OCI-LY1 (cell line): Measurements from ENCODE around the gene ADCY9.

Experiments
- H2AFZ ChIP-seq: fragments of 200-600 bp; sonication (generic), shearing (Covaris generic); 2 replicates; pipeline ENCODE4 v1.6.0; 2014; ENCODE audit warnings: antibody characterized with exemption, mild to moderate bottlenecking, low read length
- H3F3A ChIP-seq: fragments of 200-600 bp; sonication (generic), shearing (Covaris generic); 2 replicates; pipeline ENCODE4 v1.6.0; 2014; ENCODE audit warnings: mild to moderate bottlenecking, antibody characterized with exemption, low read length, moderate library complexity; ENCODE audit not compliant: insufficient read depth
- H3K27ac ChIP-seq: fragments of 200-600 bp; sonication (generic); 2 replicates; pipeline ENCODE4 v1.5.1; 2014; ENCODE audit warnings: low read length, mixed run types, mild to moderate bottlenecking, low read depth; ENCODE audit not compliant: poor library complexity, severe bottlenecking
- H3K27me3 ChIP-seq: fragments of 200-600 bp; sonication (generic); 2 replicates; pipeline ENCODE4 v1.6.0; 2014; ENCODE audit warnings: antibody characterized with exemption, mild to moderate bottlenecking, low read length, moderate library complexity; ENCODE audit not compliant: insufficient read depth
- H3K36me3 ChIP-seq: fragments of 200-600 bp; sonication (generic); 2 replicates; pipeline ENCODE4 v1.6.1; 2014; ENCODE audit warnings: mild to moderate bottlenecking, antibody characterized with exemption, low read length, moderate library complexity, mixed read lengths; ENCODE audit not compliant: insufficient read depth
- H3K4me1 ChIP-seq: fragments of 200-600 bp; sonication (generic); 2 replicates; pipeline ENCODE4 v1.5.1; 2014; ENCODE audit warnings: mild to moderate bottlenecking, low read length, moderate library complexity; ENCODE audit not compliant: insufficient read depth, severe bottlenecking
- H3K4me2 ChIP-seq: fragments of 200-600 bp; sonication (generic), shearing (Covaris generic); 2 replicates; pipeline ENCODE4 v1.6.1; 2014; ENCODE audit warnings: low read length
- H3K4me3 ChIP-seq: fragments of 200-600 bp; sonication (generic); 2 replicates; pipeline ENCODE4 v1.5.1; 2014; ENCODE audit warnings: low read length, low read depth, mild to moderate bottlenecking, mixed read lengths; ENCODE audit not compliant: poor library complexity, severe bottlenecking
- H3K79me2 ChIP-seq: fragments of 200-600 bp; shearing (Covaris generic); 2 replicates; pipeline ENCODE4 v1.6.1; 2016; ENCODE audit warnings: mixed run types, low read length, mixed read lengths; ENCODE audit not compliant: insufficient read depth
- H3K9ac ChIP-seq: fragments of 200-600 bp; sonication (generic), shearing (Covaris generic); 2 replicates; pipeline ENCODE4 v1.6.1; 2014; ENCODE audit warnings: mild to moderate bottlenecking, low read length, mixed read lengths
- H3K9me2 ChIP-seq: fragments of 200-600 bp; sonication (generic), shearing (Covaris generic); 2 replicates; pipeline ENCODE4 v1.6.1; 2014; ENCODE audit warnings: low read depth, mild to moderate bottlenecking, low read length, mixed read lengths
- H3K9me3 ChIP-seq: fragments of 200-600 bp; shearing (Covaris generic); 2 replicates; pipeline ENCODE4 v1.6.1; 2014; ENCODE audit warnings: low read length, mixed read lengths
- H4K20me1 ChIP-seq: fragments of 200-600 bp; sonication (generic), shearing (Covaris generic); 2 replicates; pipeline ENCODE4 v1.6.0; 2016; ENCODE audit warnings: mild to moderate bottlenecking, low read length; ENCODE audit not compliant: insufficient read depth
- CTCF ChIP-seq: fragments of 200-600 bp; sonication (generic), shearing (Covaris generic); IDR thresholded peaks from 2 replicates; pipeline ENCODE4 v1.5.1; 2017; ENCODE audit warnings: mild to moderate bottlenecking, antibody characterized with exemption, low read length, moderate library complexity, mixed read lengths
- EZH2 ChIP-seq: fragments of 200-600 bp; sonication (generic), shearing (Covaris generic); IDR thresholded peaks from 2 replicates; pipeline ENCODE4 v1.8.0; 2017; ENCODE audit warnings: borderline replicate concordance, mixed run types, mild to moderate bottlenecking, antibody characterized with exemption, low read length, moderate library complexity, mixed read lengths

ADCY9 gene

GRCh38 chr16:3954411-3954921 lies 161.8 kb downstream of the ADCY9 start:
- H3K4me1 ChIP-seq, result no peaks in the 10 kb centered on the region
- H3K79me2 ChIP-seq, result no peaks in the 10 kb centered on the region
- no peaks in the 10 kb centered on the region for H3F3A ChIP-seq
- no peaks in the 10 kb centered on the region for H4K20me1 ChIP-seq
- no peaks in the 10 kb centered on the region for H3K36me3 ChIP-seq
- no peak overlapping the region for H3K9ac ChIP-seq
- no peak for TF ChIP-seq EZH2
- TF ChIP-seq CTCF, result no peak
- H3K9me3 ChIP-seq, result no peaks in the 10 kb centered on the region
- H3K4me2 ChIP-seq, result no peak overlapping the region
- no peaks in the 10 kb centered on the region for H3K9me2 ChIP-seq
- no peak overlapping the region for H2AFZ ChIP-seq
- H3K27ac ChIP-seq, result no peak overlapping the region
- H3K27me3 ChIP-seq, result 0 out of 2 replicates have a peak, but pooled peaks cover 4% of the 10 kb centered on the region
- H3K4me3 ChIP-seq, result no peak overlapping the region

- TF ChIP-seq EZH2, result no peak
- no peak for TF ChIP-seq CTCF
- Histone ChIP-seq H3K4me1 (no peaks in the 10 kb centered on the region), H4K20me1 (no peaks in the 10 kb centered on the region), H2AFZ (no peak overlapping the region), H3K9me2 (no peaks in the 10 kb centered on the region), H3K4me2 (no peak overlapping the region), H3K9ac (no peak overlapping the region), H3K36me3 (no peaks in the 10 kb centered on the region), H3K4me3 (no peak overlapping the region), H3K27ac (no peak overlapping the region), H3K9me3 (no peaks in the 10 kb centered on the region), H3K79me2 (no peaks in the 10 kb centered on the region), H3K27me3 (0 out of 2 replicates have a peak, but pooled peaks cover 4% of the 10 kb centered on the region), H3F3A (no peaks in the 10 kb centered on the region)
These were observed 162.4 kb downstream of the ADCY9 start for GRCh38 chr16:3953728-3954410.

- Histone ChIP-seq H2AFZ (no peak overlapping the region), H3K4me2 (no peak overlapping the region), H3K79me2 (no peaks in the 10 kb centered on the region)
These were observed 163.5 kb downstream of the ADCY9 start for GRCh38 chr16:3952737-3953131.

More at GRCh38 chr16:3952737-3953131, 163.5 kb downstream of the ADCY9 start:
- H3F3A ChIP-seq, result no peaks in the 10 kb centered on the region
- H3K4me1 ChIP-seq, result no peaks in the 10 kb centered on the region
- no peaks in the 10 kb centered on the region for H4K20me1 ChIP-seq
- H3K9me3 ChIP-seq, result no peaks in the 10 kb centered on the region
- H3K36me3 ChIP-seq, result no peaks in the 10 kb centered on the region
- H3K27ac ChIP-seq, result no peak overlapping the region
- TF ChIP-seq EZH2, result no peak
- no peak for TF ChIP-seq CTCF
- 0 out of 2 replicates have a peak, but pooled peaks cover 9% of the 10 kb centered on the region for H3K27me3 ChIP-seq
- no peak overlapping the region for H3K4me3 ChIP-seq
- H3K9ac ChIP-seq, result no peak overlapping the region
- H3K9me2 ChIP-seq, result no peaks in the 10 kb centered on the region
